ENCODE results near the gene SPEN.

The SPEN gene, protein sequence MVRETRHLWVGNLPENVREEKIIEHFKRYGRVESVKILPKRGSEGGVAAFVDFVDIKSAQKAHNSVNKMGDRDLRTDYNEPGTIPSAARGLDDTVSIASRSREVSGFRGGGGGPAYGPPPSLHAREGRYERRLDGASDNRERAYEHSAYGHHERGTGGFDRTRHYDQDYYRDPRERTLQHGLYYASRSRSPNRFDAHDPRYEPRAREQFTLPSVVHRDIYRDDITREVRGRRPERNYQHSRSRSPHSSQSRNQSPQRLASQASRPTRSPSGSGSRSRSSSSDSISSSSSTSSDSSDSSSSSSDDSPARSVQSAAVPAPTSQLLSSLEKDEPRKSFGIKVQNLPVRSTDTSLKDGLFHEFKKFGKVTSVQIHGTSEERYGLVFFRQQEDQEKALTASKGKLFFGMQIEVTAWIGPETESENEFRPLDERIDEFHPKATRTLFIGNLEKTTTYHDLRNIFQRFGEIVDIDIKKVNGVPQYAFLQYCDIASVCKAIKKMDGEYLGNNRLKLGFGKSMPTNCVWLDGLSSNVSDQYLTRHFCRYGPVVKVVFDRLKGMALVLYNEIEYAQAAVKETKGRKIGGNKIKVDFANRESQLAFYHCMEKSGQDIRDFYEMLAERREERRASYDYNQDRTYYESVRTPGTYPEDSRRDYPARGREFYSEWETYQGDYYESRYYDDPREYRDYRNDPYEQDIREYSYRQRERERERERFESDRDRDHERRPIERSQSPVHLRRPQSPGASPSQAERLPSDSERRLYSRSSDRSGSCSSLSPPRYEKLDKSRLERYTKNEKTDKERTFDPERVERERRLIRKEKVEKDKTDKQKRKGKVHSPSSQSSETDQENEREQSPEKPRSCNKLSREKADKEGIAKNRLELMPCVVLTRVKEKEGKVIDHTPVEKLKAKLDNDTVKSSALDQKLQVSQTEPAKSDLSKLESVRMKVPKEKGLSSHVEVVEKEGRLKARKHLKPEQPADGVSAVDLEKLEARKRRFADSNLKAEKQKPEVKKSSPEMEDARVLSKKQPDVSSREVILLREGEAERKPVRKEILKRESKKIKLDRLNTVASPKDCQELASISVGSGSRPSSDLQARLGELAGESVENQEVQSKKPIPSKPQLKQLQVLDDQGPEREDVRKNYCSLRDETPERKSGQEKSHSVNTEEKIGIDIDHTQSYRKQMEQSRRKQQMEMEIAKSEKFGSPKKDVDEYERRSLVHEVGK (N-terminal part only)

DNA sequence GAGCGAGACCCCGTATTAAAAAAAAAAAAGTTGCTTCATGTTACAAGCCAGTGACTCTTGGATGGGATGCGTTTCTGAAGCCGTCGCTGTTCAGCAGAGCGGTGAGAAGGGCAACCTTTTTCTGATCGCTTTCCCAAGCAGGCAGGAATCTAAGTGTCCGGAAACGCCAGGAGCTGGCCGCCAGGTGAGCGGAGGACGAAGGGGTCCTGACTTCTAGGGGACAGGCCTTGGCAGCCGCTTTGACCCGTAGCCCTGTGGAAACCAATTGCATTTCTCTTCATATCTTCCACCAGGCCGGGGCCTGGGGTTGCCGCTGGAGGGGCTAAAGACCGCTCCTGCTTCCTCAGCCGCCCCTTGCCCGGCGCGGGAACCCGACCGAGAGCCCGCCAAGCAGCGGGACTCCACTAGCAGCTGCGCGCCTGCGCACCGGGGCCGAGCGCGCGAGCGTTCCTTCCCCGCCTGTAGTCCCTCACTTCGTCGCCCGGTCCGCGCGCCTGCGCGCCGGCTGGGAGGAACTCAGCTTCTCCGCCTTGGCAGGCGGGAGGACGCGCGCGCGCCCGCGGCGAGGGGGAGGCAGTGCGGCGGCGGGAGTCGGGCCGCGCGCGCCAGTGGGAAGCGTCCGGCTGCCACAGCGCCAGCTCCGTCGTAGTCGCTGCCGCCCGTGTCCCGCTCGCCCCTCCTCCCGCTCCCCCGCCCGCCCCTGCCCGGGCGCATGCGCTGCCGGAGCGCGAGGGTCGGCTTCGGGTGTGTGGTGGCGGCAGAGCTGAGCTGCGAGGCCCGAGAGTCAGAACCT is at the start of gene SPEN:
TSS of gene SPEN (plus strand) at position 608 of the 793 bp plus-strand sequence. CDS start 361 bp downstream, outside the sequence.
- TF ChIP-seq, protein P1, sequence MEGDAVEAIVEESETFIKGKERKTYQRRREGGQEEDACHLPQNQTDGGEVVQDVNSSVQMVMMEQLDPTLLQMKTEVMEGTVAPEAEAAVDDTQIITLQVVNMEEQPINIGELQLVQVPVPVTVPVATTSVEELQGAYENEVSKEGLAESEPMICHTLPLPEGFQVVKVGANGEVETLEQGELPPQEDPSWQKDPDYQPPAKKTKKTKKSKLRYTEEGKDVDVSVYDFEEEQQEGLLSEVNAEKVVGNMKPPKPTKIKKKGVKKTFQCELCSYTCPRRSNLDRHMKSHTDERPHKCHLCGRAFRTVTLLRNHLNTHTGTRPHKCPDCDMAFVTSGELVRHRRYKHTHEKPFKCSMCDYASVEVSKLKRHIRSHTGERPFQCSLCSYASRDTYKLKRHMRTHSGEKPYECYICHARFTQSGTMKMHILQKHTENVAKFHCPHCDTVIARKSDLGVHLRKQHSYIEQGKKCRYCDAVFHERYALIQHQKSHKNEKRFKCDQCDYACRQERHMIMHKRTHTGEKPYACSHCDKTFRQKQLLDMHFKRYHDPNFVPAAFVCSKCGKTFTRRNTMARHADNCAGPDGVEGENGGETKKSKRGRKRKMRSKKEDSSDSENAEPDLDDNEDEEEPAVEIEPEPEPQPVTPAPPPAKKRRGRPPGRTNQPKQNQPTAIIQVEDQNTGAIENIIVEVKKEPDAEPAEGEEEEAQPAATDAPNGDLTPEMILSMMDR (IDR thresholded peaks at IDR 0.05; ENCODE audit: extremely low read depth, missing control alignments): no peak
- peak; percentile 95 for DNase-seq (ENCODE audit: low spot score)

DNA sequence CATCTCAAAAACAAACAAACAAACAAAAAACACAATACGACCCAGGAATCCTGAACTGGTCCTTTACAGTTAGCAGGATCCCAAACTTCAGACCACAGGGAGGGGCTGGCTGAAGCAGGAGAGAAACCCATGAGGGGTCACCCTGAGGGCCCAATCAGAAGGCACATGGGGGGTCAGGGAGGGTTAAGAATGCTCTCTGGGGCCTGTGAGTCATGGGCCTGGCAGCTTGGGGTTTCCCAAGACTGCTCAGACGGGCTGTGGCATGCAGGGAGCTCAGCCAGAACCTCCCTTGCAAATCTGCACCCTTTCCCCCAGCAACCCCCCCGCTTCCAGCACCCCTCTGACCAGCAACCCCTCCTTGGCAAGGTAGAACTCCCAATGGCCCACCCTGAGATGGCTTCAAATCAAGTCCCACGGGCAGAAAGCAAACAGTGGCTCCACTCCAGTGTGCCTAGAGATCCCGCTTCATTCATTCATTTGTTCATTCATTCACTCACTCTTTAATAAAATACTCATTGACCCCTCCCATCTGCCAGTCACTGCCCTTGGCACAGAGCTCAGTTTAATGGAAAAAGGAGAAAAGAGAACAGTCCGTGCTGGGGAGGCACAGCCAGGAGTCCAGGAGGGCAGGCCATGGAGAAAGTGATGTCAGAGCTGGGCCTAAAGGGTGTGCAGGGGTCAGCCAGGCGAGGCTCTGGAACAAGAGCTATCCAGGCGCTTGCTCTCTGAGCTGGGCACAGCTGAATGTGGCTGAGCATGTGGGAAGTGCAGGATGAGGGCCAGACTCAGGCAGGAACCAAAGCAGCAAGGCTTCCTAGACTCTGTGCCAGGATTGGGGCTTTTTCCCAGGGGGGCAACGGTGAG is 48.3 kb upstream of the SPEN start:
- TF ChIP-seq, protein P1 (IDR thresholded peaks at IDR 0.05; ENCODE audit: extremely low read depth, missing control alignments): no peak
- no peak for DNase-seq (ENCODE audit: low spot score)

DNA sequence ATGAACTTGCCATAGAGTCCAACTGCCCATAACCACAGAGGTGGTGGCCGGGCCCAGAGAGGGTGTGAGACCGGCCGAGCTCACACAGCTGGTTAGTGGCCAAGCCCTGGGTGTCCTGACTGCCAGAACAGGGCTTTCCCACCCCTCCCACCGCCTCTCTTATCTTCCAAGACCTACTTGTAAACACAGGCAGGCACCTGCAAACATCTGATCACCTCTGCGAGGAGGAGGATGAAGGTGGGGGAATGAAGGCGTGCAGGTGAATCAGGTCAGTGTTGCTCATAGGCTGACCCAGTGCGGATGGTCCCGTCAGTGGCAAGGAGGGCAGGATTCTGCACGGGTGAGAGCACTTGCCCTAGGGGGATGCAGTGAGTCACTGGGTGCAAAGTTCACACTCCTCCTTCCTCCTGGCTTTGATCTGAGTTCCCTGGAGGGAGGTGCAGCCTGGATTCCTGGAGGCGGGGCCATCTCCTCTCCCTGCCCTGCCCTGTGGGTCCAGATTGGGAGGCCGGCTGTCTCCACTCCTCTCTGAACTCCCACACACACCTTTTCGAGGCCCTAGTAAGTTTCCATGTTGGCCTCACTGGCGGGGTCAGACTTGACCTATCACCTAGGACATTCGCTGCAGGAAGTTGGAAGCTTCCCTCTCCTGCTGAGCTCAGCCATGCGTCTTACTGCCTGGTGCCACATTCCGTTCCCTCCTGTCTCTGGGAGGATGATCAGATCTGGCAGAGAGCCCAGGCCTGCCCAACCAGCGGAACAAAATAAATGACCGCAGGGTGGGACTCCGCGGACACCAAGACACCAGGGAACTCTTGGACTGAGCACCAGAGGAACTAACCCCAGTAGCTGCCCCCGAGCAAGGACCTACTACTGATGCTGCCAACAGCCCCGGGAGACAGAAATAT is 47.3 kb upstream of the SPEN start:
- no peak for DNase-seq (ENCODE audit: low spot score)
- TF ChIP-seq, protein P1 (IDR thresholded peaks at IDR 0.05; ENCODE audit: extremely low read depth, missing control alignments): no peak

DNA sequence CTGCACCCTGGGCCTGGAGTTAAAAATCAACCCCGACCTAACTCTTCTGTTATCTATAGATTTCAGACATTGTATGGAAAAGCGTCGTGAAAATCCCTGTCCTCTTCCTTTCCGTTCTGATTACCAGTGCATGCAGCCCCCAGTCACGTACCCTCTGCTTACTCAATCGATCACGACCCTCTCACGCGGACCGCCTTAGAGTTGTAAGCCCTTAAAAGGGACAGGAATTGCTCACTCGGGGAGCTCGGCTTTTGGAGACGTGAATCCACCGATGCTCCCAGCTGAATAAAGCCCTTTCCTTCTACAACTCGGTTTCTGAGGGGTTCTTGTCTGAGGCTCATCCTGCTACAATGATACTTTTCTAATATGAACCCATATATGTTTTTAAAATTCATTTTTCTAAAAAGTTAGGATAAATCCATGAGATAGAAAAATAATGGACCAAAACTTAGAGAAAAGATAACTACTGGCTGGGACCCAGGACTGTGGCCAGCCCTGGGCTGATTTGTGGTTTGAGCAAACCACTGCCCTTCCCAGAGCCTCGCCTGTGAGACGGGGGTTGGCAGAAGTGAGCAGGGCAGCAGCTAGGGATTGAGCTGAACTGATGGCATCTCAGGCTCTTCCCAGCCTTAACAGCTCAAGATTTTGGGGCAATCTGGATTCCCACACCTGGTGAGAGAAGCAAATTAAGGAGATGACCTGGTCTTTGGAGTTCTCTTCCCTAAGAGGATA is 45.1 kb upstream of the SPEN start:
- TF ChIP-seq, protein P1 (IDR thresholded peaks at IDR 0.05; ENCODE audit: extremely low read depth, missing control alignments): no peak
- no peak for DNase-seq (ENCODE audit: low spot score)

DNA sequence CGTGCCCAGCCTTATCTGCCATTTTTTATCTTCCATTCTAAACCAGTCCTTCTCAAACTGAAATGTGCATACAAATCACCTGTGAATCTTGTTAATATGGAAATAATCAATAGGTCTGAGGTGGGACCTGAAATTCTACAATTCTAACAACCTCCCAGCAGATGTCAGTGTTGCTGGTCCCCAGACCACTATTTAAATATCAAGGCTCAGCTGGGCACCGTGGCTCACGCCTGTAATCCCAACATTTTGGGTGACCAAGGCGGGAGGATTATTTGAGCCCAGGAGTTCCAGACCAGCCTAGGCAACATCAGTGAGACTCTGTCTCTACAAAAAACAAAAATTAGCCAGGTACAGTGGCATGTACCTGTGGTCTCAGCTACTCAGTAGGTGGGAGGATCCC is 44.1 kb upstream of the SPEN start:
- peak; percentile 40 for DNase-seq (ENCODE audit: low spot score)
- TF ChIP-seq, protein P1 (IDR thresholded peaks at IDR 0.05; ENCODE audit: extremely low read depth, missing control alignments): no peak

All from GM20000 (cell line).